GM21717 (cell line): ENCODE results near the gene PLA2G2F.

Source experiments
- ATAC-seq: cut with Tn5 transposase; IDR thresholded peaks from one replicate; pipeline ENCODE4 v1.9.1; 2021; ENCODE audit warnings: mild to moderate bottlenecking, moderate library complexity; ENCODE audit not compliant: unreplicated experiment

Gene PLA2G2F

DNA sequence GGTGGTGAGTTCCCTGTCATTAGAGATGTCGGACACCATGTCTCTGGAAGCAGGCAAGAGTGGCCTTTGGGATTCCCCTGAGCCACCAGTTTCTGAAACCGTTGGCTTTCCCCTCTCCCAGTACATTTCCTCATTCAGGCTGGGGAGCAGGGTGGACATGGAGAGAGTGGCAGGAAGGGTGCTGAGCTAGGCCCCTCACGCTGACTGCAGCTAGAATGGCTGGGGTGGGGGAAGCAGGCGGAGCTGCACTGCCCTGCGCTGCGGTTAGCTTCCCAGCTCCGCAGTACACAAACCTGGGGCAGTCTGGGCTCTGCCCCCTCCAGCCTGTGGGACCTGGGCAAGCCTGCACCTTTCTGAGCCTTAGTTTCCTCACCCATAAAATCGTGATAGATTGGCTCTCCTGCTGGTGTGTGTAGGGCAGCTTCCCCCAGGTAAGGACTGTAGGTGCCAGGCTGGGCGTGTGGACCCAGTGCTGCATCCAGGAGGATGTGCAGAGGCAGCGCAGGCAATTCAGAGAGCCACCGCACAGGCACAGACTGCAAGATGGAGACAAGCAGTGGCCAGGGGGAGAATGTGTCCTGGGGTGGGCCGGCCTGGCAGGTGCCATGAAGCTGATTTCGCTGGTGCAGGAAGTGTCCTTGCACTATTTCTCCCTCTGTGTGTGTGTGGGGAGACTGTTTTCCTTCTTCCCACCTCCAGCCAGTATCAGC is 3.0 kb downstream of the PLA2G2F start:
- ATAC-seq: no peak

DNA sequence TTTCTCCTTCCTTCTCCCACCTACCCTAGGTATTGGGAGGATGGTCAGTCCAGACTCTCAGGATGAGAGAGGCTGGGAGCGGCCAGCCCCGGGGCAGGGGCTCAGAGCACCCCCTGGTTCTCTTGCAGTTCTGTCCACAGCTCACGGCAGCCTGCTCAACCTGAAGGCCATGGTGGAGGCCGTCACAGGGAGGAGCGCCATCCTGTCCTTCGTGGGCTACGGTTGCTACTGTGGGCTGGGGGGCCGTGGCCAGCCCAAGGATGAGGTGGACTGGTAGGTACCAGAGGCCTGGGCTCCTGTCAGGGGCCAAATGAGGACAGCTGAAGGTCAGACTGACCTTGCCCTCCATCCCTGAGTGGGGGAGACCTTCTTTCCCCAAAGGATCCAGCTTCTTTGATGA is 4.2 kb downstream of the PLA2G2F start:
- no peak for ATAC-seq

DNA sequence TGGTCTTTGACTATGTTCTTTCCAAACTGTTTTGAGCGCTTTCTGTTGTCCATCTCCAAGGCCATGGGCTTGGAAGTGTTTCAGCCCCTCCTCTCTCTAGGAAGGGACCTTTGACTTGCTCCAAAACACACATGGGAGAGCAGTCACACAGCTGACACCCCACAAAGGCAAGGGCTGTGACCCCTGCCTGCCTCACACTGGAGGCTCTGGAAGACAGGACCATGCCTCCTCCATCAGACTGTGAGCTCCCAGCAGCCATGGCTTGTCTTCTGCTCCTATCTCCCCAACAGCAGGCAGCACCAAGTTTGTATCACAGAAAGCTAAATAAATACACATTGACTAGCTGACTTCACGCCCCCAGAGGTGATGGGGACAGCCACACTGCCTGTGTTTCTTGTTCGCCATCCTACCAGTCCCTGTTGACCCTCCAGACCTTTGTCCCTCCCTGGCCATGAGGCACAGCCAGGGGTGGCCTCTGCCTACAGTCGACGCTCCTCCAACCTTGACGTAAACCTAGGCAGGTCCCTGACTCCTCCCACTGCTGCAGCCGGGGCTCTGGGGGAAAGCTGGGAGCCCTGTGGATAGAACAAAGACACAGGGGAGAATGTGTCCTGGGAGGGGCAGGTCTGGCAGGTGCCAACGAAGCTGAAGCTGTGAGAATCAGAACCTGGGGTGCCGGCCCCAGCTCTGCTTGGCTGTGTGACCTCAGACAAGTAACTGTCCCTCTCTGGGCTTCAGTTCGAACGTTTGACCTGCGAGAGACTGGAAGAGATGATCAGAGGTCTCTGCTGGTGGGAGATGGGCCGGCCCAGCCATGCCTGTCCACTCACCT is 4.8 kb downstream of the PLA2G2F start:
- no peak for ATAC-seq

DNA sequence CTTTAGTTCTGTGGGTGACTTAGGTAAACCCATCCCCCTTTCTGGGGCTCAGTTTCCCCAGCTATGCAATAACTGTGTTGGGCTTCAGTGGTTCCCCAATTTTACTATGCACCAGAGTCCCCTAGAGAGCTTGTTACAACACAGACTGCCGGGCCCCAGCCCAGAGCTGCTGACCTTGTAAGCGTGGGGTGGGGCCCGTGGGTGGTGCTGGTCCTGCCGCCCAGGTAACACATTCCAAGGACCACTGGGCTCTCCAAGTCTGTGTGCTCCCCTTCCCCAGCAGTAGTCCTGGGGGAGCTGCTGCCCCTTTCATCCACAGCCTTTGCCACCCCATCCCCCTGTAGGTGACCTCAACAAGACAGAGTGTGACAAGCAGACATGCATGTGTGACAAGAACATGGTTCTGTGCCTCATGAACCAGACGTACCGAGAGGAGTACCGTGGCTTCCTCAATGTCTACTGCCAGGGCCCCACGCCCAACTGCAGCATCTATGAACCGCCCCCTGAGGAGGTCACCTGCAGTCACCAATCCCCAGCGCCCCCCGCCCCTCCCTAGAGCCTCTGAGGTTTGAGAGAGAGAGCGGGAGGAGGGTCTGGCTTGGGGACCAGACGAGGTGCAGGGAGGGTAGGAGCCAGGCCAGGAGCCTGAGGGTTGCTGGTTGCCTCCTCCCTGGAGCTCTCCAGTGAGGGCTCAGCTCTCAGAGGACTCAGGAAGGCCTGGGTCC is 8.9 kb downstream of the PLA2G2F start:
- no peak for ATAC-seq

DNA sequence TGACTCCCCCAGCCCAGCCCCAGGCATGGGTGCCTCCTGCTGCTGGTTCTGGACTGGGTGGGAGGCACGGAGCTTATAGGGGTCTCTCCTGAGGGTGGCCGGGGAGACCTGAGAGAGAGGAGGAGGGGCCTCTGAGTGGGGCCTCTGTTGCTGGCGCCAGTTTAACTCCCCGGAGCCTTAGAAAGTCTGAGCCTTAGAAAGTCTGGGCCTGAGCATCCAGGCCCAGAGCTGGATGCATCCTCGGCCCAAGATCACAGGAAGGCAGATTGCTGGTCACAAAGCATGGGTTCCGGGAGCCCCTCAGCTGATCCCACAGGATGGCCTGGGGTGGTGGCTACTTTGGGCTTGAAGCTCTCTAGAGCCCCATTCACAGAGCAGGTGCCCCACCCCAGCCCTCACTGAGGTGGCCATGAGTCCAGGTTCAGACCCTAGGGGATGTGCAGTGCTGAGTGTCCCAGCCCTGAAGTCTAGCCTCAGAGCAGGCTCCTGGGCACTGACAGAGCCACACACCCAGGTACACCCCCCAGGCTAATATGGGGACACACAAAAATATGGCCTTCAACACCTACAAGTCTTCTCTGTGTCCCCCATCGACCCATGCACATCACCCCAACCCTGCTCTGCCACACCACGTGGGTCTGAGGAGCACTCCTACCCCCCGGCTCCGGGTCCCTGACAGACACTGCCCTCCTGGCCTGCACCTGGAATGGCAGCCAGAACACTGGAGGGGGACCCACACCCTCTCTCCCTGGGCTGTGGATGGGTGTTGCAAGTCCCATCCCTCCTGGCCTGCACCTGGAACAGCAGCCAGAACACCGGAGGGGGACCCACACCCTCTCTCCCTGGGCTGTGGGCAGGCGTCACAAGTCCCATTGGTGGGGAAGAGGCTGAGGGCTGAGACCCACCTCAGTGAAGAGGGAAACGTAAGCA is 9.7 kb downstream of the PLA2G2F start:
- ATAC-seq: no peak

DNA sequence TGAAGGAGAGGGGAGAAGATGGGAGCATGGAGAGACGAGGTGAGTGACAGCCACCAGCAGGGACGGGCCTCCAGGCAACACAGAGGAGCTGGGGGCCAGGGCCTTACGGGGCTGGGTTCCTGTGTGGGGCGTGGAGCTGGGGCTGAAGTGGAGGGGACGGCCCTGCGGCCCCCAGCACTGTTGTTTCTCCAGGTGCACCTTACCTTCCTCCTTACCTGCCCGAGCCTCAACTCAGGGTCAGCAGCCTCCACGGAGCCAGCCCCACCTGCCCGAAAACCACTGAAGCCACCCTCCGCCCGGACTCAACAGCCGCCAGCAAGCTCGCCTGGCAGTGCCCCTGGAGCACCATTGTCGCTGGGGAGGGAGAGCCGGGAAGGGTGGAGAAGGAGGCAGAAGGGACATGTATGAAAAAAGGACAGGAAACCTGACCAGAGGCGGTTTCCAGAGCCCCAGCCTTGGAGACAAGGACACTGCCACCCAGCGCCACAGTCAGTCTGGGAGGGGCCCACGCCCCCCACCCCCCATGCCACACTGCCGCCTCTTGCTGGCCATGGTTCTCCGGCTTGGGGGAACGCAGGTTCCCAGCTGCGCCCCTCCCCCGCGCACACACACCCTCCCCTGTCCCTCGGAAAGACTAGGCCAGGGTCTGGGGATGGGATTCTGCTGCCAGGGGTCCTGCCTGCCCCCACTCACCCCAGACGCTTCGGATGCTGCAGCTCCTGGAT is 10.6 kb downstream of the PLA2G2F start:
- no peak for ATAC-seq

DNA sequence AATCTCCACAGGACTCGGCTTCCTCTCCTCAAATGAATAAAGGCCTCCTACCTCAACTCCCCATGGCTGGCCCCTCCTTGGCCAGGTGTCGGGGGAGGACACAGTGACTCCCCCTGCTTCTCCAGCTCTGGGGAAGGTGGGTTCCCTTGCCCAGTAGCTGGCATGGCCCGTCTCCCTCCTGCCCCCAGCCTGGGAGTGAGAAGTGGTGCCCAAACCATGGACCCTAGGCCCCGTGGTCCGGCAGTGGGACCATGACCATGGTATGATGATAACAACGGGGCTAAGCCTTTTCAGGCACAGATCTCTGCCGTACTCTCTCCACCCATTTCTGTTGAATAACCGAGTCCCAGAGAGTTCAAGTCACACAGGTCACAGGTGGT is 11.2 kb downstream of the PLA2G2F start:
- ATAC-seq: no peak

DNA sequence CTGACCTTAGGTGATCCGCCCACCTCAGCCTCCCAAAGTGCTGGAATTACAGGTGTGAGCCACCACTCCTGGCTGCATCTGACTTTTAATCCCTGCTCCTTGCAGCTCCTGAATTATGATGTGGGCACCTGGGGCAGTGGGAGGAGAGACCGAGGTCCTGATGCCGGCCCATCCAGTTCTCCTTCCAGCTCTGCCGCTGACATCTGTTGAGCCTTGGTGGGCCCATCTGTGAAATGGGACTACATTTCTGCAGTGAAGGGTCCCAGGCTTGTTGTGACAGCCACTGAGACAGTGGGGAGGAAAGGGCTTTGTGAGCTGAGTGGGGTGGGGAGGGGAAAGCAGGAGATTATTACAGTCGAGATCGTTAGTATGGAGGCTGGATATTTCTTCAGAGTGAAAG is 11.8 kb downstream of the PLA2G2F start:
- ATAC-seq: no peak

DNA sequence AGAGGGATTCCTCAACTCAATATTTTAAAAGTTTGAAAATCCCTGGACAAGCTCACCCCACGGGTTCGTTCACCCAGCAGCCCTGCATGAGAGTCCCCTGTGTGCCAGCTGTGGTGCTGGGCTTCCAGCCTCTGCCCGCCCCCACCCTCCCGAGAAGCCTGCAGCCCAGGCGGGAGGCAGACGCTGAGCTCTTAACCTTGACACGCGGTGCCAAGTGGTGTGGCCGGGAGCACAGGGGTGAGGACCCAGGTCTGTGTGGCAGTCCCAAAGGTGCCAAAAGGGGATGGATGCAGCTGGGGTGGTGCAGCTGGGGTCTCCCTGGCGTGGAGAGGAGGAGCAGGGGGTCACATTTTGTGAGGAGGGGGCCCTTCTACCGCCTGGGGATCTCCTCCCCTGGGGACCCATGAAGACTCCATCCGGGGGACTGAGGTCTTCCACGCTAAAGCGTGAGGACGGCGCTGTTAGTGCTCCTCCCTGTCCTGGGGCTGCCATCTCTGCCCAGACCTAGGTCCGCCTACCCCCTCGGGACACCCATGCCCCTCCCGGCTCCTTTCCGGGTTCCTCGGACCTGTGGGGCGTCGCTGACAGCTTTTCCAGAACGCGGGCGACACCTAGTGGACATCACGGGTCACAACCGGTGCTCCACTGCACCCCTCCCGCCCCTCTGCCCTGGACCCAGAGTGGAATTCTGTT is 12.9 kb downstream of the PLA2G2F start:
- ATAC-seq: peak; percentile 55

DNA sequence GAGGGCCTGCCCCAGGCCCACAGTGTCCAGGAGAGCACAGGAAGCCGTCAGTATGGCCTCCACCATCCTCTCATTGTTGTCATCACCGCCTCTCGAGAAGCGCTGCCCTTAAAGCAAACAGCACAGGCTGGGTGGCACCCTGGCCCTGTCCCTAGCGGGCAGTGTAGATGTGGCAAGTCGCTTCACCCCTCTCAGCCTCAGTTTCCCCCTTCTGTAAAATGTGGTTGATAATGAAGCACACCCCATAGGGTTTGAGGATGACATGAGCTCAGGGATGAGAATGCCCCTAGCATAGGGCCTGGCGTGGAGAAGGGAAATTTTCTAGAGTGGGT is 13.4 kb downstream of the PLA2G2F start:
- no peak for ATAC-seq

DNA sequence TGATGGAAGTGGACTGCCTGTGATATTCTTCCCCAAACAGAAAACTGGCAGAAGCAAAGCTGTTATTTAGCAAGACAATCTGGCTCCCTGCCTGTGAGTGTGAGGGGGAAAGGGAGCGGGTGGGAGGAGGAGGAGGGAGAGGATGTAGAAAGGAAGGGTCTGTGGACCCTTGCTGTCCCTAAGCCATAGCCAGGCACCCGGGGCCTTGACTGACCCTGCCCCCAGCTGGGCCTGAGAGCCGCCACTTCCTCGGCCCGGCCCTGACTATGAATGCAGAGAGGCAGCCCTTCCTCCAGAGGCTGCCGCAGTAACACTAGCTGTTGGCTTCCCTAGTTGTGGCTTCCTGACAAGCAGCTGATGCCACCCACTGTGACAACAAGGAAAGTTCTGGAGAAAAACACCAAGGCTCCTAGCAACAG is 13.9 kb downstream of the PLA2G2F start:
- no peak for ATAC-seq

DNA sequence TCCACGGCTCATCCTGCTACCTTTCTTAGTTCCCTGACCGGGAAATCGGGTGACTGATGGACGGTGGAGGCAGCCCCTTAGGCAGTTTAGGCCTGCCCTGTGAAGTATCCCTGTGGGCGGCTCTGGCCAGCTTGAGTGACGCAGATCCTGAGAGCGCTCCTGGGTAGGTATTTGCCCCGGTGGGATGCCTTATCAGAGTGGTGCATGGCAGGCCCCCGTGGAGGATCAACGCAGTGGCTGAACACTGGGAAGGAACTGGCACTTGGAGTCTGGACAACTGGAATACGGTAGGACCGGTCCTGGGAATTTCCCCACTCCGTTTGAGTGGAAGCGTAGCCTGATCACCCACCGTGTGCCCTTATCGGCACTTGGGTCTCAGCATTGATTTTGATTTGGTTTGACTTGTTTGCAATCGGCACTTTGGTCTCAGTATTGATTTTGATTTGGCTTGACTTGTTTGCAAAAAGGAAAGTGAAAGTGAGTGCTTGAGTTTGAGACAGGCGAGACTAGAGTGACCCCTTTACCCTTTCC is 15.2 kb downstream of the PLA2G2F start:
- no peak for ATAC-seq

DNA sequence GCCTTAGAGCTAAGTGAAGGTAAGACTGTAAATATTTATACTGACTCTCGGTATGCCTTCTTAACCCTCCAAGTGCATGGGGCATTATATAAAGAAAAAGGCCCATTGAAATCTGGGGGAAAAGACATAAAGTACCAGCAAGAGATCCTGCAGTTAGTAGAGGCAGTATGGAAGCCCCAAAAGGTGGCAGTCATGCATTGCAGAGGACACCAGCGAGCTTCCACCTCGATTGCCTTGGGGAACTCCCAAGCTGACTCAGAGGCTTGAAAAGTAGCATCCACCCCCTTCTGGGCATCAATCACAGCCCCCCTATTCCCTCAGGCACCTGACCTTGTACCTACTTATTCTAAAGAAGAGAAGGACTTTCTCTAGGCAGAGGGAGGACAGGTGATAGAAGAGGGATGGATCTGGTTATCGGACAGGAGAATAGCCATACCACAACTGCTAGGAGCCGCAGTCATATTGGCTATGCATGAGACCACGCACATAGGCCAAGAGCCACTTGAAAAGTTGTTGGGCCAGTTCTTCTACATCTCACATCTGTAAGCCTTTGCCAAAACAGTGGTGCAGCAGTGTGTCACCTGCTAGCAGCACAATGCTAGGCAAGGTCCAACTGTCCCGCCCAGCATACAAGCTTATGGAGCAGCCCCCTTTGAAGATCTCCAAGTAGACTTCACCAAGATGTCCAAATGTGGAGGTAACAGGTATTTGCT is 19.4 kb downstream of the PLA2G2F start:
- ATAC-seq: no peak

DNA sequence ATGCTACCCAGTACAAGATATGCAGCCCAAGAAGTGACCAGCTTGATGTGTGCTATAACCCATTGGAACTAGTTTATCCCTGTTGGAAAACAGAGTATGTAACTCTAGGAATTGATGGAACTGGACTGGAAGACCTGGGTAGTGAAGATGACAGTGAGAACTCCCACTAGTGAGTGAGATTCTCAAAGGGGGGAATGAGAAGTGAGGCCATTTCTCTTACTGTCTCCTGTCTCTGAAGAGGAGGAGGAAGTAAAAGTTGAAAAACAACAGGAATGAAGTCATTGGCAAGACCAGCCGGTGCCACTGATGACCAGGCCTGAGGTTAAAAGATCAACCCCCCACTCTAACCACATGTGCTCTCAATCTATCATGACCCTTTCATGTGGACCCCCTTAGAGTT is 20.9 kb downstream of the PLA2G2F start:
- ATAC-seq: no peak

DNA sequence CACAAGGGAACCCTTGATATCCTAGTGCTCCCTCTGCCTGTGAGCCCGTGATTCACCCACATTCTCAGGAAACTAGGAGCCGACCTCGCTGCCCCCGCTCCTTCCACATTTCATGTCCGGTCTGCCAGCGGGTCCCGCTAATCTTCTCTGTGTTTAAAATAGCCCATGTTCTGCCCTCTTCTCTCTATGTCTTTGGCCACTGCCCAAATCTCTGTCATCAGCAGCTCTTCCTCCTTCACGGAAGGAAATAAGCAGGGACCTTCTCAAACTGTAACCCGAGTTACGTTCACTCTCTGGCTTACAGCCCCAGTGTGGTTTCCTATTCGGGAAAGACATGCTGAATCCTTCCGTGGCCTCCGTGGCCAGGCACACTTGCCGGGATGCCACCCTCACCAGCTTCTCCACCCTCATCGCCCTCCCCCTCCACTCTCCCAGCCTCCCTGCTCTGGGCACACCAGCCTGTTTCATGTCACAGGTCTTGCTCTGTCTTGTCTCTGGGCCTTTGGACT is 25.6 kb downstream of the PLA2G2F start:
- ATAC-seq: no peak

DNA sequence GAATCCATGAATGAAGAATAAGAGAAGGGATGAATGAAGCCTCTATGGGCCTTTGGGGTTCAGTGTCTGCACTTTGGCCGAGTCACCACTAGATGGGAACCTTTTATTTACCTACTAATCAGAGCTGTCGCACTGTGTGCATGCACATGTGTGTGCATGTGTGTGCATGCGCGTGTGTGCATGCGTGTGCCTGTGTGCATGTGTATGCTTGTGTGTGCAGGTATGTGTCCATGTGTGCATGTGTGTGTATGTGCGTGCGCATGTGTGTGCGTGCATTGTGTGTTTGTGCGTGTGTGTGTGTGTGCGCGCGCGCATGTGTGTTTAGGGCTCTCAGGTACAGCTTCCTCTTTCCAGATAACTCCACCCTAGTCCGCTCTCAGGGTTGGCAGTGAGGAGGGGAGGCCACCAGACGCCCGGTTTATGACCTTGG is 26.4 kb downstream of the PLA2G2F start:
- ATAC-seq: no peak

DNA sequence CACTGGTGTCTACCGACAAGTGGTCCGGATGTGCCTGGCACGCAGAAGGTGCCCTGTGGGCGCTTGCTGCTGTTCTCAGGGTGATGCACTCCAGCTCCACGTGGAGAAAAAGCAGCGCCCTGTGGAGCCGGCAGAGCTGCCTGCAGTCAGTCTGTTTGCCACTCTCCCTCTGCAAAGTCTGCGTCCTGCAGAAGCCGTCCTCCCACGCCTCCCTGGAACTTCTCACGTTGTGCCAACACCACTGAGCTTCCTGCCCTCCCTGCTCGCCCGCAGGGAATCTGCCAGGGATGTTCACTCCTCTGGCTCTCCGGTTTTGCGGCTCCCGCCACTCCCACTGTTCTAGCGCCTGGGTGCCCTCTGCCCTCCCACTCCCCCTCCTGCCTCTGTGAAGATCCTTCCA is 26.9 kb downstream of the PLA2G2F start:
- no peak for ATAC-seq

DNA sequence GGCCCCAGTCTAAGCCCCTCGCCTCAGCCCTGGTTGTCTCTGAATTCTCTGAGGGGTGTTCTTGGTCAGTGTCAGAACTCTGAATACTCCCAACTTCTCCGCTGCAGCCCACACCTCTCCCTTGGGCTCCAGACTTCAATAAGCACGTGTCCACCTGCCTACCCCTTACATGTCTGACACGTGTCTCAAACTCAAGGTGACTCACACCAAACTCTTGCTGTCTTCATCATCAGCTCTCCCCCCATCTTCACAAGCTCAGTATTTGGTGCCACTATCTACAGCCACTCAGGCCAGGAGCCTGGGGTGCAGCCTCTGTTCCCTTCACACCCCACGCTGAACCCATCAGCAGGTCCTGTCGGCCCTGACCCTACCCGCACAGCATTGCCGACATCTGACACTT is 28.0 kb downstream of the PLA2G2F start:
- no peak for ATAC-seq
